Neural cell (in vitro differentiated cells): ENCODE data around the gene RIGI.
"Not testable (repeated sequence)": the region's sequence is repeated elsewhere in the genome, so short reads cannot be mapped to it uniquely, and the experiment has no call there.

Experiments used
- CTCF ChIP-seq: fragments of 450-650 bp; IDR thresholded peaks from 2 replicates; pipeline ENCODE4 v1.5.1; 2014; ENCODE audit warnings: antibody characterized with exemption, mild to moderate bottlenecking, moderate library complexity; ENCODE audit not compliant: poor library complexity, severe bottlenecking
- EP300 ChIP-seq: fragments of 450-650 bp; conservative IDR thresholded peaks from 2 replicates; pipeline ENCODE4 v1.6.1; 2014; ENCODE audit warnings: antibody characterized with exemption, mild to moderate bottlenecking, moderate library complexity; ENCODE audit not compliant: poor library complexity, severe bottlenecking
- EZH2 ChIP-seq: fragments of 200-600, 300-800 bp; shearing (Covaris generic), sonication (generic); IDR thresholded peaks from 2 replicates; pipeline ENCODE4 v1.6.1; 2014; ENCODE audit warnings: antibody characterized with exemption, low read length, borderline replicate concordance, mild to moderate bottlenecking; ENCODE audit not compliant: insufficient read depth, poor library complexity, severe bottlenecking
- POLR2AphosphoS5 ChIP-seq: IDR thresholded peaks from 2 replicates; pipeline ENCODE4 v1.6.1; 2012
- REST ChIP-seq: IDR thresholded peaks from 2 replicates; pipeline ENCODE4 v1.6.1; 2012; ENCODE audit warnings: borderline replicate concordance

GRCh38 chr9:32524558-32524891 is 1.5 kb downstream of the RIGI start:
- TF ChIP-seq CTCF, EZH2, EP300, REST, POLR2AphosphoS5: not testable (repeated sequence)
